Adrenal gland (tissue), 5 donors: ENCODE data around the gene ACTL7B.
A peak's percentile ranks its signal among the peaks of the same experiment; 100 is the strongest.

ENCODE experiments used
- CTCF ChIP-seq, 6 experiments: fragments of 450-650 bp in 4 of 6; fragments of 200-600 bp in 2 of 6; sonication (generic) in 1 of 6; IDR thresholded peaks; 1 replicate in 5 of 6; 2 replicates in 1 of 6; pipeline versions ENCODE4 v1.5.1 to v1.8.0; 2016 to 2021; ENCODE audit warnings: antibody characterized with exemption in 6 of 6, mild to moderate bottlenecking in 2 of 6, moderate library complexity in 1 of 6
- POLR2A ChIP-seq, 2 donors: fragments of 450-650 bp; IDR thresholded peaks; one replicate each; pipeline ENCODE4 v1.6.1; 2017; ENCODE audit warnings: antibody characterized with exemption in 2 of 2, mild to moderate bottlenecking in 2 of 2, moderate library complexity in 1 of 2
- donor health status: DM: no; HTN: no; CAD: no.

- TF ChIP-seq POLR2A (IDR thresholded peaks at IDR 0.05) (no peak), CTCF (IDR thresholded peaks at IDR 0.05) (peak in 5 of 6 experiments; percentile 46 to 64 (median 58))
Observed at GRCh38 chr9:108813951-108814601, 41.7 kb downstream of the ACTL7B start.
